ENCODE data around the gene RAB11A.

DNA sequence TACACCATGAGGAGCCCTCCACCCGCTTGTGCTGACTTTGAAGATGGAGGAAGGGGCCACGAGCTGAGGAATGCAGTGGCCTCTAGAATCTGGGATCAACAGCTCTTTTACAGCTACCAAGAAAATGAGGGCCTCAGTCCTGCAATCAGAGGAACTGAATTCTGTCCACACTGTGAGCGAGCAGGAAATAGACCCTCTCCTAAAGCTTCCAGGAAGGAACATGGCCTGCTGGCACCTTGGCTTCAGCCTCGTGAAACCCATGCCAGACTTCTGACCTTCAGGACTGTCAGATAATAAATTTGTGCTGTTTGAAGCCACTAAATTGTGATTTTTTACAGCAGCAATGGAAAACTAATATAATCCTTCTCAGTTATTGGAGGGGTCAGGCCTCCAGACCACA is 61.9 kb downstream of the RAB11A start:
- TF ChIP-seq CTCF (IDR thresholded peaks at IDR 0.05) (no peak), POLR2A (IDR thresholded peaks at IDR 0.05) (no peak)
